B cell (primary cell): ENCODE results near the gene CREM. TPM values are rescaled to one million over a fixed set of nuclear protein-coding genes. Genes with fewer than 3 reads are reported as not detected.

ENCODE experiments used
- ATAC-seq: fragments of 200-7000 bp; cut with Tn5 transposase; one replicate; pipeline ENCODE4 v1.10.0; 2021; ENCODE audit warnings: low read depth, mild to moderate bottlenecking, moderate number of reproducible peaks, moderate library complexity
- CTCF ChIA-PET: fragments of 350-600 bp; sonication (Branson Sonifier 250); formaldehyde crosslinking; loops from one replicate; lab custom pipeline; 2021; ENCODE audit warnings: antibody characterized with exemption, inconsistent platforms; lab: Charles Lee
- POLR2A ChIA-PET: fragments of 350-600 bp; sonication (Branson Sonifier 250); formaldehyde crosslinking; loops from one replicate; lab custom pipeline; 2021; ENCODE audit warnings: antibody characterized with exemption; lab: Charles Lee
- DNase-seq: peaks from one replicate; pipeline ENCODE4 v3.0.0; 2013
- H2AFZ ChIP-seq: 2 replicates; pipeline ENCODE4 v1.6.1; 2012; ENCODE audit warnings: mild to moderate bottlenecking, low read depth, low read length; ENCODE audit not compliant: insufficient read depth, poor library complexity, severe bottlenecking
- H3K27ac ChIP-seq, 2 donors: 1 replicate in 1 of 2; 2 replicates in 1 of 2; pipeline ENCODE4 v1.5.1; 2012 to 2013; ENCODE audit warnings: low read length in 2 of 2, mild to moderate bottlenecking in 2 of 2, moderate library complexity in 1 of 2
- H3K27me3 ChIP-seq, 4 experiments: fragments of 200-600 bp in 1 of 4; sonication (generic) in 1 of 4; replicated peaks in 1 of 4; 1 replicate in 2 of 4; 2 replicates in 2 of 4; pipeline versions ENCODE4 v1.6.1 to v1.7.0; 2013 to 2016; ENCODE audit warnings: low read length in 3 of 4, mild to moderate bottlenecking in 2 of 4, mixed read lengths in 1 of 4, moderate library complexity in 1 of 4; ENCODE audit not compliant: insufficient read depth in 4 of 4, control insufficient read depth in 3 of 4; ENCODE audit errors: control extremely low read depth in 1 of 4
- H3K36me3 ChIP-seq, 2 experiments: replicated peaks in 1 of 2; 1 replicate in 1 of 2; 2 replicates in 1 of 2; pipeline versions ENCODE4 v1.6.1 to v1.7.1; 2013; ENCODE audit warnings: low read length in 1 of 2; ENCODE audit not compliant: insufficient read depth in 2 of 2, control insufficient read depth in 1 of 2; ENCODE audit errors: control extremely low read depth in 1 of 2, extremely low read depth in 1 of 2
- H3K4me1 ChIP-seq, 2 donors: fragments of 200-600 bp in 1 of 2; sonication (generic) in 1 of 2; 1 replicate in 1 of 2; 2 replicates in 1 of 2; pipeline versions ENCODE4 v1.5.1 to v1.6.1; 2013 to 2017; ENCODE audit warnings: low read length in 2 of 2; ENCODE audit not compliant: control insufficient read depth in 2 of 2, insufficient read depth in 2 of 2
- H3K4me2 ChIP-seq: replicated peaks from 2 replicates; pipeline ENCODE3; 2012; ENCODE audit warnings: mild to moderate bottlenecking, low read depth, low read length; ENCODE audit not compliant: poor library complexity, severe bottlenecking
- H3K4me3 ChIP-seq, 5 experiments: fragments of 200-600 bp in 1 of 5; sonication (generic) in 1 of 5; 1 replicate in 3 of 5; 2 replicates in 2 of 5; pipeline versions ENCODE4 v1.5.1 to v1.7.0; 2011 to 2016; ENCODE audit warnings: low read length in 4 of 5, mild to moderate bottlenecking in 4 of 5, low read depth in 2 of 5, control low read depth in 1 of 5, moderate library complexity in 1 of 5; ENCODE audit not compliant: insufficient read depth in 1 of 5; ENCODE audit errors: control extremely low read depth in 1 of 5, extremely low read depth in 1 of 5
- H3K79me2 ChIP-seq: fragments of 200-600 bp; sonication (generic); one replicate; pipeline ENCODE4 v1.6.0; 2016; ENCODE audit warnings: low read length; ENCODE audit not compliant: control insufficient read depth, insufficient read depth
- H3K9ac ChIP-seq: fragments of 200-600 bp; sonication (generic); 2 replicates; pipeline ENCODE4 v1.6.1; 2017; ENCODE audit warnings: mild to moderate bottlenecking, low read length, moderate library complexity
- H3K9me3 ChIP-seq, 3 donors: one replicate each; pipeline versions ENCODE4 v1.6.1 to v1.7.1; 2013; ENCODE audit warnings: low read length in 2 of 3; ENCODE audit not compliant: control insufficient read depth in 2 of 3, insufficient read depth in 1 of 3; ENCODE audit errors: control extremely low read depth in 1 of 3
- H4K20me1 ChIP-seq: 2 replicates; pipeline ENCODE4 v1.6.0; 2012; ENCODE audit warnings: mild to moderate bottlenecking, low read length; ENCODE audit not compliant: insufficient read depth, control insufficient read depth, poor library complexity, severe bottlenecking
- H3K27ac Mint-ChIP-seq: one replicate; pipeline ENCODE4 v1.8.0; 2021; ENCODE audit warnings: mixed read lengths
- H3K27me3 Mint-ChIP-seq: one replicate; pipeline ENCODE4 v1.8.0; 2021; ENCODE audit warnings: mixed read lengths
- H3K4me1 Mint-ChIP-seq: one replicate; pipeline ENCODE4 v1.8.0; 2021; ENCODE audit warnings: mixed read lengths
- H3K4me3 Mint-ChIP-seq: one replicate; pipeline ENCODE4 v1.8.0; 2021; ENCODE audit warnings: mixed read lengths
- H3K9me3 Mint-ChIP-seq: one replicate; pipeline ENCODE4 v1.8.0; 2022; ENCODE audit warnings: mixed read lengths; ENCODE audit not compliant: insufficient read depth
- CTCF ChIP-seq: fragments of 200-600 bp; IDR thresholded peaks from one replicate; pipeline ENCODE4 v1.8.0; 2022; ENCODE audit warnings: antibody characterized with exemption, mild to moderate bottlenecking
- EZH2 ChIP-seq: IDR thresholded peaks from 2 replicates; pipeline ENCODE4 v1.6.1; 2012; ENCODE audit warnings: borderline replicate concordance, low read depth, mild to moderate bottlenecking, moderate library complexity, low read length; ENCODE audit not compliant: insufficient read depth, poor library complexity, severe bottlenecking
- WGBS: methylation state at CpG from one replicate; pipeline ENCODE4 v1.1.5; 2013; ENCODE audit warnings: missing lambda C conversion rate; ENCODE audit not compliant: insufficient coverage; 5-methylcytosine and 5-hydroxymethylcytosine counted together
- intact Hi-C: fragments of 100-400 bp; cut with micrococcal nuclease; formaldehyde crosslinking; loops from one replicate; pipeline ENCODE4 v1.10.0; 2022
- polyA plus RNA-seq: library from polyadenylated mRNA; depleted of rRNA; stranded (reverse); fragments of >200 nt; gene quantifications from 2 replicates; pipeline ENCODE4 v1.2.3, GENCODE V29; 2012
- total RNA-seq, 2 donors: library from RNA; stranded (reverse); fragments of 120-200 nt in 1 of 2; gene quantifications; 1 replicate in 1 of 2; 2 replicates in 1 of 2; pipeline versions ENCODE4 v1.2.3 to v1.2.4, GENCODE V29; 2013 to 2022

Gene CREM
- total and polyA plus RNA-seq, 2 donors (not counting 1 experiment from before 2014, with no cell fraction given): 7.3 to 94.6 TPM

GRCh38 chr10:35195361-35196306, 69.0 kb downstream of the CREM start:
- 0% methylated on average over 7 of the region's 15 CpGs for WGBS
- ATAC-seq: peak; percentile 87
- ChIA-PET CTCF (interaction anchor here (0.6 to 6.7 kb wide), 32 partner anchors 9 to 444 kb away, joined by 3 to 156 read pairs (median 5); partner anchors contain the start of genes CREM and CUL2), POLR2A (interaction anchor here (0.6 to 2.4 kb wide), 11 partner anchors 8 to 105 kb away, joined by 3 to 42 read pairs (median 4); partner anchors contain the start of genes CREM and CUL2)
- Histone ChIP-seq H3K4me3 (peak overlapping the region; percentile 38 to 68 (median 60)), H3K4me2 (peak overlapping the region; percentile 84), H2AFZ (peak overlapping the region; percentile 70), H3K36me3 (no peaks in the 10 kb centered on the region), H3K9me3 (no peaks in the 10 kb centered on the region), H3K79me2 (no peaks in the 10 kb centered on the region), H3K27ac (peak overlapping the region; percentile 94 to 98), H3K4me1 (peaks cover 7 to 12% of the 10 kb centered on the region in 2 donors), H3K27me3 (no peaks in the 10 kb centered on the region), H3K9ac (peak overlapping the region; percentile 72), H4K20me1 (no peaks in the 10 kb centered on the region)
- Mint-ChIP-seq H3K4me3 (peak overlapping the region; percentile 93), H3K27me3 (no peaks in the 10 kb centered on the region), H3K9me3 (no peaks in the 10 kb centered on the region), H3K27ac (peak overlapping the region; percentile 98), H3K4me1 (peaks cover 32% of the 10 kb centered on the region)
- intact Hi-C loops: loop anchor here (1.0 to 5.0 kb wide), 8 partner anchors 11 to 1337 kb away; partner anchors contain the start of genes CCNY and CUL2
- TF ChIP-seq CTCF: peak; percentile 83
- TF ChIP-seq EZH2: no peak
- DNase-seq: peak; percentile 96
